ENCODE results near the gene GP5.

DNA sequence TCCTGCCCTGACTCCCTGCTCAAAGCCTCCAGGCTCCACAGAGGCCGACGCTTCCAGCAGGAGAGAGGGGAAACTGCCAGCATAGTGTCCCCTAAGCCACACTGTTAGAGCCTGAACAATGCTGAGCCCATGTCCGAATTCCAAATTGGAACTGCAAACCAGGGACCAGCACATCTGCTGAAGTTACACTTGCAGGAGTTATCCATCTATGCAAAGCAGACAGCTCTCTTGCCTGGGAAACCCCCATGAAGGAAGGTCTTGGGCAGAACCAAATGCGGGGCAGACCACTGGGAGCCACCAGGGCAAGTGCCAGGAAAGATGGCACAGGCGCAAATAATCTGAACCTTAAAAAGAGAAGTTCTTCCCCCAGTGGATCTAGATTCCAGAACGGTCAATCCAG lies 30.1 kb downstream of the GP5 start:
- no peak for TF ChIP-seq EZH2 (IDR thresholded peaks at IDR 0.05)
- TF ChIP-seq, protein P1, sequence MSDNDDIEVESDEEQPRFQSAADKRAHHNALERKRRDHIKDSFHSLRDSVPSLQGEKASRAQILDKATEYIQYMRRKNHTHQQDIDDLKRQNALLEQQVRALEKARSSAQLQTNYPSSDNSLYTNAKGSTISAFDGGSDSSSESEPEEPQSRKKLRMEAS (IDR thresholded peaks at IDR 0.05): no peak
- TF ChIP-seq, protein P2, sequence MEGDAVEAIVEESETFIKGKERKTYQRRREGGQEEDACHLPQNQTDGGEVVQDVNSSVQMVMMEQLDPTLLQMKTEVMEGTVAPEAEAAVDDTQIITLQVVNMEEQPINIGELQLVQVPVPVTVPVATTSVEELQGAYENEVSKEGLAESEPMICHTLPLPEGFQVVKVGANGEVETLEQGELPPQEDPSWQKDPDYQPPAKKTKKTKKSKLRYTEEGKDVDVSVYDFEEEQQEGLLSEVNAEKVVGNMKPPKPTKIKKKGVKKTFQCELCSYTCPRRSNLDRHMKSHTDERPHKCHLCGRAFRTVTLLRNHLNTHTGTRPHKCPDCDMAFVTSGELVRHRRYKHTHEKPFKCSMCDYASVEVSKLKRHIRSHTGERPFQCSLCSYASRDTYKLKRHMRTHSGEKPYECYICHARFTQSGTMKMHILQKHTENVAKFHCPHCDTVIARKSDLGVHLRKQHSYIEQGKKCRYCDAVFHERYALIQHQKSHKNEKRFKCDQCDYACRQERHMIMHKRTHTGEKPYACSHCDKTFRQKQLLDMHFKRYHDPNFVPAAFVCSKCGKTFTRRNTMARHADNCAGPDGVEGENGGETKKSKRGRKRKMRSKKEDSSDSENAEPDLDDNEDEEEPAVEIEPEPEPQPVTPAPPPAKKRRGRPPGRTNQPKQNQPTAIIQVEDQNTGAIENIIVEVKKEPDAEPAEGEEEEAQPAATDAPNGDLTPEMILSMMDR (IDR thresholded peaks at IDR 0.05 in 2 of 3, conservative IDR thresholded peaks at IDR 0.05 in 1 of 3; ENCODE audit: borderline replicate concordance in 1 of 3, insufficient read depth in 1 of 3, low read depth in 2 of 3, low read length in 2 of 3): no peak
- no peak for TF ChIP-seq YY1 (IDR thresholded peaks at IDR 0.05; ENCODE audit: extremely low read depth, insufficient replicate concordance, low read depth, low read length)
- TF ChIP-seq, protein P3, sequence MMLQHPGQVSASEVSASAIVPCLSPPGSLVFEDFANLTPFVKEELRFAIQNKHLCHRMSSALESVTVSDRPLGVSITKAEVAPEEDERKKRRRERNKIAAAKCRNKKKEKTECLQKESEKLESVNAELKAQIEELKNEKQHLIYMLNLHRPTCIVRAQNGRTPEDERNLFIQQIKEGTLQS (IDR thresholded peaks at IDR 0.05): no peak
- no peak for TF ChIP-seq POLR2A (IDR thresholded peaks at IDR 0.05; ENCODE audit: borderline replicate concordance, extremely low read depth, insufficient read depth, insufficient read length)
- TF ChIP-seq SRF (IDR thresholded peaks at IDR 0.05; ENCODE audit: low read depth): no peak
- TF ChIP-seq JUND (IDR thresholded peaks at IDR 0.05): no peak
- no peak for TF ChIP-seq TCF7L2 (IDR thresholded peaks at IDR 0.05; ENCODE audit: borderline replicate concordance, extremely low read depth, insufficient read depth, insufficient read length)
- no peak for TF ChIP-seq ZNF274 (IDR thresholded peaks at IDR 0.05; ENCODE audit: low read depth, low read length)
